HG03342 (cell line): ENCODE data around the gene CCDC185.

ENCODE experiments used
- ATAC-seq: cut with Tn5 transposase; IDR thresholded peaks from one replicate; pipeline ENCODE4 v1.9.1; 2021; ENCODE audit warnings: mild to moderate bottlenecking, moderate library complexity; ENCODE audit not compliant: unreplicated experiment

CCDC185 gene

DNA sequence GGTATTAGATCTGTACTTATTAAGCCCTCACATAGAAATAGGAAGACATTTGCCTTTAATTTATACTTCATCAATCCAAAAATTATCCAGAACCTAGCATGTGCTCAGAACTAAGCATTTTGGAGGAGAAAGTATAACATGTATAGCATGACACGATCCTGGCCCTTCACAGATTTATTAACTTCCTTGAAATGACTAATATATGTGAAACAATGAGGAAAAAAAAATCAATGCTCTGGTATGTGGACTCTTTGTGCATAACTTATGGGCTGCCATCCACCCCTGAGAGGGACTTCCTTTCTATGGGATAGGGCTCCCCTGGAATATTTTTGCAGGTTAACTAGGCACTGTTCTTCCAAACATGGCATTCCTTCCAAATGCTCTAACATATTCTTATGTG lies 36.6 kb downstream of the CCDC185 start:
- ATAC-seq = no peak

GRCh38 chr1:223430236-223430635 lies 37.0 kb downstream of the CCDC185 start:
- ATAC-seq = no peak

DNA sequence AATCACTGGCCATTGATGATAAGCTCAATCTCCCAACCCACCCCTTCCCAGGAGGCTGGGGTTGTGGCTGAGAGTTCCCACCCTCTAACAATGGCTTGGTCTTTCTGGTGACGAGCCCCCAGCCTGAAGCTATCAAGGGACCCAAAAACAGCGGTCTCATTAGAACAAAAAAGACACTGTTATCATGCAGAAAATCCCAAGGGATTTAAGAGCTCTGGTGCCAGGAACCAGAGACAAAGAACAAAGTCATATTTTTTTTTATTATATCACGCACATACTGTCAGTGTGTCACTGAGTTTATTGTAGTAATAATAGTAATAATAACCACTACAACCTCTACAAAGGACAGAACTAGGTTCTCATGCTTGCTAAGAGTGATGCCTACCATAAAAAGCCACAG lies 43.9 kb downstream of the CCDC185 start:
- ATAC-seq = no peak

- no peak for ATAC-seq
Measured at GRCh38 chr1:223443397-223443796, 50.2 kb downstream of the CCDC185 start.

DNA sequence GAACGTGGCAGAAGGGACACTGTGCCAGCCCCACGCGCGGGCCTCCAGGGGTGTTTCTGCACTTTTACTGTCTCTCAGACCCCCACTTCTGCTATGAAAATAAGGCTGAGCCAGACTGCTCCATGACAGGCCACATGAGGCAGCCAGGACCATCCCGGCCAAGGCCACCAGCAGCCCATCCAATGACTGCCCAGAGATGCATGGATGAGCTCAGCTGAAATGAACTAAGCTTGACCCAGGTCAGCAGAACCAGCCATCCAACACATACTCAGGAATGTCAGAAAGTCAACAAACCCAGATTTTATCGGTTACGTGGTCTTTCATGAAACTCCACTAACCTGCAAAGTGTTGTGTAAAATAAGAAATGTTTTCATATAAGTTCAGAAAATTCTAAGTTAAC lies 51.2 kb downstream of the CCDC185 start:
- ATAC-seq = no peak
